Panc1 (cell line): ENCODE results near the gene DIMT1. TPM values are rescaled to one million over a fixed set of nuclear protein-coding genes. Genes with fewer than 3 reads are reported as not detected.
A peak's percentile ranks its signal among the peaks of the same experiment; 100 is the strongest.

Experiments used
- ATAC-seq: fragments of 200-7000 bp; cut with Tn5 transposase; 2 replicates; pipeline ENCODE4 v1.9.1; 2020; ENCODE audit warnings: mild to moderate bottlenecking, moderate library complexity
- BruUV-seq: library from RNA; stranded (reverse); fragments of 400-500 nt; replicated peaks from 2 replicates; lab custom pipeline; 2021; lab: Mats Ljungman, UMichigan
- CTCF ChIA-PET: fragments of 300-600 bp; sonication (Branson Sonifier 250); formaldehyde crosslinking; loops from one replicate; lab custom pipeline; 2022; ENCODE audit warnings: antibody characterized with exemption; lab: Charles Lee
- POLR2A ChIA-PET: fragments of 300-600 bp; sonication (Branson Sonifier 250); formaldehyde crosslinking; loops from one replicate; lab custom pipeline; 2022; ENCODE audit warnings: antibody characterized with exemption; lab: Charles Lee
- DNase-seq: peaks from one replicate; pipeline ENCODE4 v3.0.0-alpha.2; 2010; ENCODE audit warnings: low read depth, low spot score
- H3K27ac ChIP-seq: 2 replicates; pipeline ENCODE4 v1.5.1; 2011; ENCODE audit warnings: mild to moderate bottlenecking, low read length, inconsistent platforms
- H3K27me3 ChIP-seq: fragments of 200-500 bp; sonication (Bioruptor generic); 2 replicates; pipeline ENCODE4 v1.6.0; 2014; ENCODE audit warnings: low read length, inconsistent platforms; ENCODE audit not compliant: control insufficient read depth, insufficient read depth
- H3K36me3 ChIP-seq: fragments of 200-500 bp; sonication (Bioruptor generic); 2 replicates; pipeline ENCODE4 v1.5.1; 2014; ENCODE audit warnings: inconsistent platforms, mild to moderate bottlenecking, low read length, moderate library complexity; ENCODE audit not compliant: control insufficient read depth, insufficient read depth
- H3K4me1 ChIP-seq: 2 replicates; pipeline ENCODE4 v1.5.1; 2011; ENCODE audit warnings: inconsistent platforms, mild to moderate bottlenecking, low read length, moderate library complexity; ENCODE audit not compliant: control insufficient read depth, insufficient read depth
- H3K4me3 ChIP-seq, 2 experiments: 2 replicates each; pipeline ENCODE4 v1.5.1; 2011 to 2012; ENCODE audit warnings: low read depth in 2 of 2, low read length in 2 of 2, mild to moderate bottlenecking in 2 of 2, inconsistent platforms in 1 of 2, moderate library complexity in 1 of 2
- H3K9me3 ChIP-seq: fragments of 200-500 bp; sonication (Bioruptor generic); 2 replicates; pipeline ENCODE4 v1.5.1; 2014; ENCODE audit warnings: low read depth, mild to moderate bottlenecking, inconsistent platforms, low read length, moderate library complexity; ENCODE audit not compliant: control insufficient read depth, insufficient read depth
- POLR2AphosphoS5 ChIP-seq: IDR thresholded peaks from 2 replicates; pipeline ENCODE4 v1.6.1; 2012; ENCODE audit warnings: mild to moderate bottlenecking, low read depth, low read length, moderate library complexity
- SIN3A ChIP-seq: IDR thresholded peaks from 2 replicates; pipeline ENCODE4 v1.6.1; 2012; ENCODE audit warnings: low read depth, mild to moderate bottlenecking, low read length, moderate library complexity, borderline replicate concordance; ENCODE audit not compliant: insufficient read depth
- TCF7L2 ChIP-seq: IDR thresholded peaks from 2 replicates; pipeline ENCODE4 v1.6.1; 2011; ENCODE audit warnings: mild to moderate bottlenecking, low read depth, low read length, inconsistent platforms
- in situ Hi-C: cut with HindIII; loops from 2 replicates; pipeline ENCODE4 v1.10.0; 2016; ENCODE audit warnings: low sequenced_read_pairs, low pct_unique_long_range_greater_than_20kb
- intact Hi-C: fragments of 100-400 bp; cut with micrococcal nuclease; formaldehyde crosslinking; loops from one replicate; pipeline ENCODE4 v1.10.0; 2022; ENCODE audit not compliant: unreplicated experiment
- total RNA-seq: library from RNA; stranded (reverse); gene quantifications from one replicate; pipeline ENCODE4 v1.2.1, GENCODE V29; 2021; ENCODE audit not compliant: unreplicated experiment
- TF ChIP-seq, protein P1 (sequence below): fragments of 450-650 bp; IDR thresholded peaks from 2 replicates; pipeline ENCODE4 v1.5.1; 2017; ENCODE audit warnings: mild to moderate bottlenecking
- TF ChIP-seq, protein P2 (sequence below), 2 experiments: IDR thresholded peaks; 2 replicates each; pipeline ENCODE4 v1.6.1; 2011 to 2012; ENCODE audit warnings: low read depth in 2 of 2, control low read depth in 1 of 2, low read length in 1 of 2, mild to moderate bottlenecking in 1 of 2, moderate library complexity in 1 of 2; ENCODE audit not compliant: insufficient read depth in 1 of 2

Gene DIMT1
- total RNA-seq, 1 experiment from 2014 or later, result 37.2 TPM

GRCh38 chr5:62412549-62413329 lies 9.0 kb upstream of the DIMT1 start, which contains the start of gene IPO11:
Gene IPO11, plus strand, starts transcription at chr5:62412763. Its CDS starts 24,517 bp downstream, at chr5:62437280.
- TF ChIP-seq SIN3A (no peak), POLR2AphosphoS5 (peak; percentile 89), TCF7L2 (peak; percentile 42; the same call in 1 of the 2 replicates)
- TF ChIP-seq, protein P1, sequence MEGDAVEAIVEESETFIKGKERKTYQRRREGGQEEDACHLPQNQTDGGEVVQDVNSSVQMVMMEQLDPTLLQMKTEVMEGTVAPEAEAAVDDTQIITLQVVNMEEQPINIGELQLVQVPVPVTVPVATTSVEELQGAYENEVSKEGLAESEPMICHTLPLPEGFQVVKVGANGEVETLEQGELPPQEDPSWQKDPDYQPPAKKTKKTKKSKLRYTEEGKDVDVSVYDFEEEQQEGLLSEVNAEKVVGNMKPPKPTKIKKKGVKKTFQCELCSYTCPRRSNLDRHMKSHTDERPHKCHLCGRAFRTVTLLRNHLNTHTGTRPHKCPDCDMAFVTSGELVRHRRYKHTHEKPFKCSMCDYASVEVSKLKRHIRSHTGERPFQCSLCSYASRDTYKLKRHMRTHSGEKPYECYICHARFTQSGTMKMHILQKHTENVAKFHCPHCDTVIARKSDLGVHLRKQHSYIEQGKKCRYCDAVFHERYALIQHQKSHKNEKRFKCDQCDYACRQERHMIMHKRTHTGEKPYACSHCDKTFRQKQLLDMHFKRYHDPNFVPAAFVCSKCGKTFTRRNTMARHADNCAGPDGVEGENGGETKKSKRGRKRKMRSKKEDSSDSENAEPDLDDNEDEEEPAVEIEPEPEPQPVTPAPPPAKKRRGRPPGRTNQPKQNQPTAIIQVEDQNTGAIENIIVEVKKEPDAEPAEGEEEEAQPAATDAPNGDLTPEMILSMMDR, result no peak
- TF ChIP-seq, protein P2, sequence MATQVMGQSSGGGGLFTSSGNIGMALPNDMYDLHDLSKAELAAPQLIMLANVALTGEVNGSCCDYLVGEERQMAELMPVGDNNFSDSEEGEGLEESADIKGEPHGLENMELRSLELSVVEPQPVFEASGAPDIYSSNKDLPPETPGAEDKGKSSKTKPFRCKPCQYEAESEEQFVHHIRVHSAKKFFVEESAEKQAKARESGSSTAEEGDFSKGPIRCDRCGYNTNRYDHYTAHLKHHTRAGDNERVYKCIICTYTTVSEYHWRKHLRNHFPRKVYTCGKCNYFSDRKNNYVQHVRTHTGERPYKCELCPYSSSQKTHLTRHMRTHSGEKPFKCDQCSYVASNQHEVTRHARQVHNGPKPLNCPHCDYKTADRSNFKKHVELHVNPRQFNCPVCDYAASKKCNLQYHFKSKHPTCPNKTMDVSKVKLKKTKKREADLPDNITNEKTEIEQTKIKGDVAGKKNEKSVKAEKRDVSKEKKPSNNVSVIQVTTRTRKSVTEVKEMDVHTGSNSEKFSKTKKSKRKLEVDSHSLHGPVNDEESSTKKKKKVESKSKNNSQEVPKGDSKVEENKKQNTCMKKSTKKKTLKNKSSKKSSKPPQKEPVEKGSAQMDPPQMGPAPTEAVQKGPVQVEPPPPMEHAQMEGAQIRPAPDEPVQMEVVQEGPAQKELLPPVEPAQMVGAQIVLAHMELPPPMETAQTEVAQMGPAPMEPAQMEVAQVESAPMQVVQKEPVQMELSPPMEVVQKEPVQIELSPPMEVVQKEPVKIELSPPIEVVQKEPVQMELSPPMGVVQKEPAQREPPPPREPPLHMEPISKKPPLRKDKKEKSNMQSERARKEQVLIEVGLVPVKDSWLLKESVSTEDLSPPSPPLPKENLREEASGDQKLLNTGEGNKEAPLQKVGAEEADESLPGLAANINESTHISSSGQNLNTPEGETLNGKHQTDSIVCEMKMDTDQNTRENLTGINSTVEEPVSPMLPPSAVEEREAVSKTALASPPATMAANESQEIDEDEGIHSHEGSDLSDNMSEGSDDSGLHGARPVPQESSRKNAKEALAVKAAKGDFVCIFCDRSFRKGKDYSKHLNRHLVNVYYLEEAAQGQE (IDR thresholded peaks at IDR 0.05; ENCODE audit: insufficient read depth in 1 of 2, low read depth in 2 of 2, low read length in 1 of 2), result peak in 1 of 2 experiments; percentile 61; a peak in 2 of 4 replicates
- intact Hi-C loops, result no loop called here
- Histone ChIP-seq H3K27me3 (no peaks in the 10 kb centered on the region), H3K9me3 (no peaks in the 10 kb centered on the region), H3K27ac (peak within 1 kb of the TSS; percentile 93), H3K4me1 (peaks cover 13% of the 10 kb centered on the region), H3K36me3 (no peaks in the 10 kb centered on the region; the same call in 1 of the 2 replicates), H3K4me3 (peak within 1 kb of the TSS; percentile 70 to 90)
- ChIA-PET CTCF (interaction anchor here (0.6 to 0.7 kb wide), 2 partner anchors 9 to 189 kb away, joined by 3 to 5 read pairs; partner anchors contain the start of gene DIMT1), POLR2A (interaction anchor here (2.5 kb wide), 1 partner anchor 9 kb away, joined by 11 read pairs; the partner anchor contains the start of gene DIMT1)
- peak; percentile 98 for ATAC-seq
- in situ Hi-C loops, result no loop called here
- no TSS peak for BruUV-seq
- peak; percentile 97 for DNase-seq

- intact Hi-C loops, result no loop called here
- H3K9me3 ChIP-seq, result no peaks in the 10 kb centered on the region
- no peaks in the 10 kb centered on the region for H3K4me1 ChIP-seq
- H3K27ac ChIP-seq, result no peak overlapping the region
- no peak for DNase-seq
- H3K27me3 ChIP-seq, result no peaks in the 10 kb centered on the region
- in situ Hi-C loops, result no loop called here
- ChIA-PET CTCF (interaction anchor here (0.6 kb wide), 1 partner anchor 48 kb away, joined by 4 read pairs; no protein-coding TSS in a partner anchor), POLR2A (no interaction called here)
- ATAC-seq, result no peak; the same call in 1 of the 2 replicates
- TF ChIP-seq, protein P1, result no peak
- TF ChIP-seq SIN3A (no peak), POLR2AphosphoS5 (no peak), TCF7L2 (no peak)
- TF ChIP-seq, protein P2 (IDR thresholded peaks at IDR 0.05; ENCODE audit: insufficient read depth in 1 of 2, low read depth in 2 of 2, low read length in 1 of 2), result no peak
- peaks cover 33% of the 10 kb centered on the region for H3K36me3 ChIP-seq
- BruUV-seq, result no TSS peak
- H3K4me3 ChIP-seq, result no peak overlapping the region
Observed at GRCh38 chr5:62395210-62395950, 8.3 kb downstream of the DIMT1 start.
